ENCODE measurements around the gene TLE1. TPM values are rescaled to one million over a fixed set of nuclear protein-coding genes. Genes with fewer than 3 reads are reported as not detected.
A peak's percentile ranks its signal among the peaks of the same experiment; 100 is the strongest.
"Not testable (repeated sequence)": the region's sequence is repeated elsewhere in the genome, so short reads cannot be mapped to it uniquely, and the experiment has no call there.

The TLE1 gene
- total and polyA plus RNA-seq, 2 donors = 7.0 to 24.1 TPM

GRCh38 chr9:81718244-81718643, 28.9 kb upstream of the TLE1 start:
- no peaks in the 10 kb centered on the region for H3K36me3 ChIP-seq (ENCODE audit: control insufficient read depth in 2 of 2, insufficient read depth in 2 of 2, low read length in 1 of 2)
- H3K9me3 ChIP-seq (ENCODE audit: control insufficient read depth in 2 of 2, insufficient read depth in 1 of 2, low read length in 1 of 2) = no peaks in the 10 kb centered on the region
- no peaks in the 10 kb centered on the region for H3K4me1 ChIP-seq (ENCODE audit: control insufficient read depth in 2 of 2, insufficient read depth in 2 of 2, low read length in 2 of 2)
- DNase-seq (ENCODE audit: low read depth in 6 of 9, low spot score in 9 of 9) = no peak
- no peak overlapping the region for H3K27ac ChIP-seq (ENCODE audit: low read depth in 1 of 2, low read length in 1 of 2)
- H3K27me3 ChIP-seq (ENCODE audit: control insufficient read depth in 2 of 2, insufficient read depth in 1 of 2, low read length in 1 of 2) = no peaks in the 10 kb centered on the region
- WGBS = 90% methylated on average over 6 of the region's 6 CpGs
- H3K4me3 ChIP-seq (ENCODE audit: low read length in 2 of 2) = no peak overlapping the region

- DNase-seq (ENCODE audit: low read depth in 6 of 9, low spot score in 9 of 9) = no peak
- Histone ChIP-seq H3K27me3 (ENCODE audit: control insufficient read depth in 2 of 2, insufficient read depth in 1 of 2, low read length in 1 of 2) (no peaks in the 10 kb centered on the region), H3K36me3 (ENCODE audit: control insufficient read depth in 2 of 2, insufficient read depth in 2 of 2, low read length in 1 of 2) (no peaks in the 10 kb centered on the region), H3K4me3 (ENCODE audit: low read length in 2 of 2) (no peak overlapping the region), H3K9me3 (ENCODE audit: control insufficient read depth in 2 of 2, insufficient read depth in 1 of 2, low read length in 1 of 2) (no peaks in the 10 kb centered on the region), H3K4me1 (ENCODE audit: control insufficient read depth in 2 of 2, insufficient read depth in 2 of 2, low read length in 2 of 2) (no peaks in the 10 kb centered on the region), H3K27ac (ENCODE audit: low read depth in 1 of 2, low read length in 1 of 2) (no peak overlapping the region)
Measured at GRCh38 chr9:81717747-81718077, 28.4 kb upstream of the TLE1 start.

DNA sequence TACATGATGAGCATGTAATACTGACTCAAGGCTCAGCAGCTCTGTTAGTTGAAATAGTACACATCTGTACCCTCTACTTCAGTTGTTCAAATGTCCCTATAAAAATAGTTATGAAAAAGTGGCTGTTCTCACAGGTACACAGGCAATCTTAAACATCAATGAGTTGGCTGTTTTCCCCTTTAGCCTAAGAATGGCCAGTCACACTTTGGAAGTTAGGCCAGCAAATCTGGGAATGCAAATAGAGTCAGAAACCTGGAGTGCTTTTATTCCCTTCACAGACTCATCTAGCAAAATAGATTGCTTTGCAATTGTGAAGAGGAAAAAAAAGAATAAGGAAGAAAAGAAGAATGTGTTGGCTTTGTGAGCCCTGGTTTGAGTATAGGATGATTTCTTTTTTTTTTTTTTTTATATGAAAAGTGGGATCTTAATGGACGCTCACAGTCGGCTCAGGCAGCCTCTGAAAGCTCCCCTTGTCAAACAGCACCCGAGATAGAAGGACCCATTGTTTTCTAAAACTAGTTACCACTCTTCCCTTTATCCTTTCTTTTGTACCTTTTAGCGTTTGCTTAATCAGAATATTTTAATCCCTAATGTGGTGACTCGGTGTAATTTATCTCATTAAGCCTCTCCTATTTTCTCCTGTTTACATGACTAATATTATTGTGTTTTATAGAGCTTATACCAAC, 27.9 kb upstream of the TLE1 start:
- H3K9me3 ChIP-seq (ENCODE audit: control insufficient read depth in 2 of 2, insufficient read depth in 1 of 2, low read length in 1 of 2) = no peaks in the 10 kb centered on the region
- no peak for DNase-seq (ENCODE audit: low read depth in 6 of 9, low spot score in 9 of 9)
- no peak overlapping the region for H3K27ac ChIP-seq (ENCODE audit: low read depth in 1 of 2, low read length in 1 of 2)
- 91% methylated on average over 5 of the region's 5 CpGs for WGBS
- no peaks in the 10 kb centered on the region for H3K36me3 ChIP-seq (ENCODE audit: control insufficient read depth in 2 of 2, insufficient read depth in 2 of 2, low read length in 1 of 2)
- H3K4me1 ChIP-seq (ENCODE audit: control insufficient read depth in 2 of 2, insufficient read depth in 2 of 2, low read length in 2 of 2) = no peaks in the 10 kb centered on the region
- H3K27me3 ChIP-seq (ENCODE audit: control insufficient read depth in 2 of 2, insufficient read depth in 1 of 2, low read length in 1 of 2) = no peaks in the 10 kb centered on the region
- no peak overlapping the region for H3K4me3 ChIP-seq (ENCODE audit: low read length in 2 of 2)

GRCh38 chr9:81716409-81716808, 27.1 kb upstream of the TLE1 start:
- H3K9me3 ChIP-seq (ENCODE audit: control insufficient read depth in 2 of 2, insufficient read depth in 1 of 2, low read length in 1 of 2) = no peaks in the 10 kb centered on the region
- no peaks in the 10 kb centered on the region for H3K36me3 ChIP-seq (ENCODE audit: control insufficient read depth in 2 of 2, insufficient read depth in 2 of 2, low read length in 1 of 2)
- H3K4me1 ChIP-seq (ENCODE audit: control insufficient read depth in 2 of 2, insufficient read depth in 2 of 2, low read length in 2 of 2) = no peaks in the 10 kb centered on the region
- no peaks in the 10 kb centered on the region for H3K27me3 ChIP-seq (ENCODE audit: control insufficient read depth in 2 of 2, insufficient read depth in 1 of 2, low read length in 1 of 2)
- no peak for DNase-seq (ENCODE audit: low read depth in 6 of 9, low spot score in 9 of 9)
- 99% methylated on average over 6 of the region's 6 CpGs for WGBS
- H3K4me3 ChIP-seq (ENCODE audit: low read length in 2 of 2) = no peak overlapping the region
- H3K27ac ChIP-seq (ENCODE audit: low read depth in 1 of 2, low read length in 1 of 2) = no peak overlapping the region

GRCh38 chr9:81705578-81705977, 16.2 kb upstream of the TLE1 start:
- WGBS = 94% methylated on average over 2 of the region's 2 CpGs
- no peak for DNase-seq (ENCODE audit: low read depth in 6 of 9, low spot score in 9 of 9)
- H3K27ac ChIP-seq (ENCODE audit: low read depth in 1 of 2, low read length in 1 of 2) = no peak overlapping the region
- no peaks in the 10 kb centered on the region for H3K9me3 ChIP-seq (ENCODE audit: control insufficient read depth in 2 of 2, insufficient read depth in 1 of 2, low read length in 1 of 2)
- H3K36me3 ChIP-seq (ENCODE audit: control insufficient read depth in 2 of 2, insufficient read depth in 2 of 2, low read length in 1 of 2) = no peaks in the 10 kb centered on the region
- H3K4me3 ChIP-seq (ENCODE audit: low read length in 2 of 2) = no peak overlapping the region
- no peaks in the 10 kb centered on the region for H3K4me1 ChIP-seq (ENCODE audit: control insufficient read depth in 2 of 2, insufficient read depth in 2 of 2, low read length in 2 of 2)
- no peaks in the 10 kb centered on the region for H3K27me3 ChIP-seq (ENCODE audit: control insufficient read depth in 2 of 2, insufficient read depth in 1 of 2, low read length in 1 of 2)

GRCh38 chr9:81694541-81694940, 5.2 kb upstream of the TLE1 start:
- H3K27ac ChIP-seq (ENCODE audit: low read depth in 1 of 2, low read length in 1 of 2) = no peak overlapping the region
- H3K36me3 ChIP-seq (ENCODE audit: control insufficient read depth in 2 of 2, insufficient read depth in 2 of 2, low read length in 1 of 2) = no peaks in the 10 kb centered on the region
- 78% methylated on average over 7 of the region's 7 CpGs for WGBS
- peaks cover 0 to 12% of the 10 kb centered on the region in 2 donors for H3K4me1 ChIP-seq (ENCODE audit: control insufficient read depth in 2 of 2, insufficient read depth in 2 of 2, low read length in 2 of 2)
- no peaks in the 10 kb centered on the region for H3K9me3 ChIP-seq (ENCODE audit: control insufficient read depth in 2 of 2, insufficient read depth in 1 of 2, low read length in 1 of 2)
- peaks cover 15 to 28% of the 10 kb centered on the region in 2 donors for H3K27me3 ChIP-seq (ENCODE audit: control insufficient read depth in 2 of 2, insufficient read depth in 1 of 2, low read length in 1 of 2)
- no peak for DNase-seq (ENCODE audit: low read depth in 6 of 9, low spot score in 9 of 9)
- H3K4me3 ChIP-seq (ENCODE audit: low read length in 2 of 2) = no peak overlapping the region

GRCh38 chr9:81693671-81694378, 4.5 kb upstream of the TLE1 start:
- no peak for DNase-seq (ENCODE audit: low read depth in 6 of 9, low spot score in 9 of 9)
- Histone ChIP-seq H3K4me1 (ENCODE audit: control insufficient read depth in 2 of 2, insufficient read depth in 2 of 2, low read length in 2 of 2) (peaks cover 3 to 14% of the 10 kb centered on the region in 2 donors), H3K4me3 (ENCODE audit: low read length in 2 of 2) (no peak overlapping the region), H3K27me3 (ENCODE audit: control insufficient read depth in 2 of 2, insufficient read depth in 1 of 2, low read length in 1 of 2) (peaks cover 15 to 31% of the 10 kb centered on the region in 2 donors), H3K9me3 (ENCODE audit: control insufficient read depth in 2 of 2, insufficient read depth in 1 of 2, low read length in 1 of 2) (no peaks in the 10 kb centered on the region), H3K27ac (ENCODE audit: low read depth in 1 of 2, low read length in 1 of 2) (no peak overlapping the region), H3K36me3 (ENCODE audit: control insufficient read depth in 2 of 2, insufficient read depth in 2 of 2, low read length in 1 of 2) (no peaks in the 10 kb centered on the region)
- 91% methylated on average over 6 of the region's 6 CpGs for WGBS

DNA sequence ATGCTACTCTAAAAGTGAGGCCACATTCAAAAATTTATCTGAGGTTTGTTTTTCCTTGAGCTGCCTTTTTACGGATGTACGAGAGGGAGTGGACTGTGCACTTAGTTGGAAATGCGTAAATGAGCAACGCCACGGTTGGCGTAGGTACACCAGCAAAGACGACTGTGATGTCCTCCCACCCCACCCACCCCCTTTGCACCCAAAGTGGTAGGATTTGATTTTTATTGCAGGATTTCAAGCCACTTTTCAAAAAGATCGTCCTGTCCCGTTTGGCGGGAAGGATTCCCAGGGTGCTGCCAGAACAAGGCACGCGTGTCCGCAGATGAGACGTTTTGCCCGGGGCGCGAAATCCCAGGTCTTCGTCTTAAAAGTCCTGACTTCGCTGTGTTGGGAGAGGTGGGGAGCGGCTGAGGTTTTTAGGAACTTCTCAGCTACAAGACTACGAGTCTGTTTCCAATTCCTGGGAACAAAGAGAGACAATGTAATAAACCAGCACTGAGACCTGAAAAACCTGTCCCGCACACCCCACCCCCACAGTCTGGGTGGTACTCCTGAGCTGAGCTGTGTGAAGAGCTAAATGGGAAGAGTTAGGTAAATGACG, 1.0 kb upstream of the TLE1 start:
- peak in 1 of 9 donors; percentile 35 for DNase-seq (ENCODE audit: low read depth in 6 of 9, low spot score in 9 of 9)
- H3K4me3 ChIP-seq (ENCODE audit: low read length in 2 of 2) = peak overlapping the region; percentile 70 to 84
- peak overlapping the region in 1 of 2 donors; percentile 33 for H3K27ac ChIP-seq (ENCODE audit: low read depth in 1 of 2, low read length in 1 of 2)
- H3K27me3 ChIP-seq (ENCODE audit: control insufficient read depth in 2 of 2, insufficient read depth in 1 of 2, low read length in 1 of 2) = peaks cover 36 to 57% of the 10 kb centered on the region in 2 donors
- H3K4me1 ChIP-seq (ENCODE audit: control insufficient read depth in 2 of 2, insufficient read depth in 2 of 2, low read length in 2 of 2) = peaks cover 14 to 28% of the 10 kb centered on the region in 2 donors
- H3K36me3 ChIP-seq (ENCODE audit: control insufficient read depth in 2 of 2, insufficient read depth in 2 of 2, low read length in 1 of 2) = no peaks in the 10 kb centered on the region
- 17% methylated on average over 23 of the region's 23 CpGs for WGBS
- H3K9me3 ChIP-seq (ENCODE audit: control insufficient read depth in 2 of 2, insufficient read depth in 1 of 2, low read length in 1 of 2) = peaks cover 0 to 2% of the 10 kb centered on the region in 2 donors

- DNase-seq (ENCODE audit: low read depth in 6 of 9, low spot score in 9 of 9); H3K36me3 ChIP-seq (ENCODE audit: control insufficient read depth in 2 of 2, insufficient read depth in 2 of 2, low read length in 1 of 2); H3K9me3 ChIP-seq (ENCODE audit: control insufficient read depth in 2 of 2, insufficient read depth in 1 of 2, low read length in 1 of 2): not testable (repeated sequence)
- H3K4me3 ChIP-seq (ENCODE audit: low read length in 2 of 2) = peak overlapping the region; percentile 54 to 84
- WGBS = 1% methylated on average over 21 of the region's 21 CpGs
- H3K27me3 ChIP-seq (ENCODE audit: control insufficient read depth in 2 of 2, insufficient read depth in 1 of 2, low read length in 1 of 2) = peaks cover 34 to 56% of the 10 kb centered on the region in 2 donors
- peak overlapping the region; percentile 28 to 56 for H3K27ac ChIP-seq (ENCODE audit: low read depth in 1 of 2, low read length in 1 of 2)
- H3K4me1 ChIP-seq (ENCODE audit: control insufficient read depth in 2 of 2, insufficient read depth in 2 of 2, low read length in 2 of 2) = peaks cover 14 to 28% of the 10 kb centered on the region in 2 donors
Measured at GRCh38 chr9:81689093-81689342, 329 bp downstream of the TLE1 start.
